NCI-H82 treated with DMSO at 0.1 percent for 48 hours (cell line): ENCODE measurements around the gene PTPRK.
A peak's percentile ranks its signal among the peaks of the same experiment; 100 is the strongest.

Source experiments
- DNase-seq: peaks from one replicate; lab custom pipeline; 2025; ENCODE audit not compliant: unreplicated experiment; lab: John Stamatoyannopoulos, UW

PTPRK gene

DNA sequence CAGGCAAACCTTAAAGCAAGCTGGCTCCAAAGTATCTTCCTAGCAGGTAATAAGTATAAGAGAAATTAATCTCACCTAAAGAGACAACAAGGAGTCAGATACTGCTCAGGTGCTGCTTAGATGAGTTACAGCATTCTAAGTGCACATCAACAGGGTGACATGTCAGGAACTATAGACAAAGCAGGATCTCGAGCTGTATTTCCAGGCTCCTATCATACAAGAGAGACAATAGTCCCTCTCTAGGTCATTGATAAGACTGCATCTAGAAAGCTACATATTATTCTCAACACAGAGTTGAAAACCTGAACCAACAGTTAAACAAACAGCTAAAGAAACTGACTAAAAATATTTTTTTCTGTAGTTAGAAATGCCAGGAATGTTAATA lies 3.9 kb downstream of the PTPRK start:
- DNase-seq, result no peak

DNA sequence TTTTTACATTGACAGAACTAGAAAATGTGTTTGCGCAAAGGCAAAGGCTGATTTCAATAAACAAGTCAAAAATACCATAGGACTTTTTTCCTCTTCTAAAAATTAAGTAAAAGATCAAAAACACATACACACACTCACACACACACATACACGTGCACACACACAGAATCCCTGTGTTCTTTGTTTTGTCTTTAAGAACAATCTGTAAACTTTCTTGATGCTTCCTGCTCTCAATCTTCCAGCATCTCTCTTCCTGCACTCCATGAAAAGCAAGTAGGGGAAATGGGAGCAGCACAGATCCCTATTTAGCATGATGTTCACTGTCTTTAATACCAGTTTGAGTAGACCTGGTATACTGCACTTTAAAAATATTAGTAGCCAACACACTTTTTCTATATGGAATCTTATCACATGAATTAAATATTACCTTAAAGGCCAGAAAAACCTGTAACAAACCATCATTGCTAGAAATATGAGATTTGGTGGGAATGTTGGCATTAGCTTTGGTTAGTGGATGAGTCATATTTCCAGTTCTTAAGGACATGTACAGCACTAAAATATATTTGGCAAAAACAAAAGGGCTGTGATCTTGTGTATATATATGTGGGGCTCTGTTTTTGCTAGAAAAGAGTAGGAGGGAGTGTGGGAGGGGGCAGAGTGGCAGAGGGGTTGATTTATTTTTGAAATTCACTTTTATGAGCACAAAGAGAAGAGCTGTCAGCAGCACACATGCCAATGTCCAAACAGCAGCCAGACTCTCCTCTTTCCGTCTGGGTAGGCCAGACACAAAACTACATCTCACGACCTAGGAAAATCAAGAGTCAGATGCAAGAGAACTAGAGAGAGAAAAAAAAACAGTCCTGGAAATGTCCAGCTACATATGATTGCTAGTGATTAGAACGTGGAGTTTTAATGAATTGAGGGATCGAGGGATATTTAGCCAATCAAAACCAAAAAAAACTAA lies 4.6 kb downstream of the PTPRK start:
- no peak for DNase-seq

DNA sequence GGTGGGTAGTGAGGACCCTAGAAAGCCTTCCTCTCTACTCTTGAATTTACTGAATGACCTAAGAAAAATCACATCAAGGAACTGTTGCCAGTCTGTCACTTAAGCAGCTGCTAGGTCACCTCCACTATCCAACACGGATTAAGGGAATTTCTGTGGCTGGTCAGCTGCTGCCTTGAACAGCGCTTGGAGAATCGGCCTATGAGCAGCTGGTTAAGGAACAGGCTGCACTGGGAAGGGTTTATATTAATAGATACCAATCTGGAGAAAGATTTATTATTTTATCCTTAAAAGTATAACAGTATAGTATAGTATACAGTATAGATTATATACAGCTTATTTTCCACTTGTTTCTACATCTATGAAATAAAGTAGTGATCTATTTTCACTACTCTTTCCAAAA lies 6.5 kb downstream of the PTPRK start:
- peak; percentile 17 for DNase-seq

DNA sequence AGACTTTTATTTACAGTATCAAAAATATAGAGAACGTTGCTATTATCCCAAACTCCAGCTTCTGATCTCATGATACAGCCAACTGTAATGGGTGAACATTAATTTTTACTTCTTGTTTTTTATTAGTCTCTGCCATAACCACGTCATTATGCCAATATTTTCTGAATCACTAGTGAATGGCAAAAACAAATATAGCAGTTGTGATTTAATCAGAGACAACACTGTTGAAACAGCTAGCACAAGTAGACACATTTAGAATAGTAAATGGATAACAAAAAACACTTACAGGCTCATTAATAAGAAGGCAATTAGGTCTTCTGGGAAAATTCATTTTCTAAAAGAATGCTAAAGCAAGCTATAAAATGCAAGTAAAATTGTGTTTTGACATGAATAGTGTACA lies 8.1 kb downstream of the PTPRK start:
- no peak for DNase-seq

DNA sequence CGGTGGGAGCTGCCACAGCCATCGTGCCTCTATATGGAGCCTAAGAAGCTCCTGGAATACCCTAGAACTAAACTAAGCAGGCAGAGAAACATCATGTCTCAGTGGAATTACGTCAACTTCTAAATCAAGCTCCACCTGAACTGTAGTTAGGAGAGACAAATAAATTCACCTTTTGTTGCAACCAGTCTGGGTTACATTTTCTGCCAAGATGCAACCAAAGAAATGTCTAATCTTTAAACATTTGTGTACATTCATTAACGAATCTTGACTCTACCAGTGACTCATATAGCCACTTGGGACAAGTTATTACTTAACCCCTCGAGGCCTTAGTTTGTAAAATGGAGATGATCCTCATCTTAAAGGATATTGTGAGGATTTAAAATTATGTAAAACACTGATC lies 8.9 kb downstream of the PTPRK start:
- no peak for DNase-seq

DNA sequence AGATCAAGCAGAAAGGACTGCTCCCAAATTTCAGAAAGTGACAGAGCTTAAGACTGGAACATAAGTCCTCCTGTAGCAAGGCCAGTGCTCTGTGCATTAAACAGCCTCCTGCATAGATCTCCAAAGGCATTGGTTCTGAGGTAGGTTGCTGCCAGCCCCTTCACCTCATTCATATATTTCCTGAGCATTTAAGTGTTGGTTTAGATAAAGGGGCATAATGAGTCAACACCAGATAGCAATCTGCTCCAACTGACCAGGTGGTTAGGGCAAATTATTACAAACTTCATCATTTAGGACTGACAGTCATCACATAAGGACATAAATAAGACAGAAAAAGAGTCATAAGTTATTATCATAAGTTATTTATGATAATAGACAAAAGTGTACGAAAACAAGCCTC lies 10.7 kb downstream of the PTPRK start:
- DNase-seq, result no peak

DNA sequence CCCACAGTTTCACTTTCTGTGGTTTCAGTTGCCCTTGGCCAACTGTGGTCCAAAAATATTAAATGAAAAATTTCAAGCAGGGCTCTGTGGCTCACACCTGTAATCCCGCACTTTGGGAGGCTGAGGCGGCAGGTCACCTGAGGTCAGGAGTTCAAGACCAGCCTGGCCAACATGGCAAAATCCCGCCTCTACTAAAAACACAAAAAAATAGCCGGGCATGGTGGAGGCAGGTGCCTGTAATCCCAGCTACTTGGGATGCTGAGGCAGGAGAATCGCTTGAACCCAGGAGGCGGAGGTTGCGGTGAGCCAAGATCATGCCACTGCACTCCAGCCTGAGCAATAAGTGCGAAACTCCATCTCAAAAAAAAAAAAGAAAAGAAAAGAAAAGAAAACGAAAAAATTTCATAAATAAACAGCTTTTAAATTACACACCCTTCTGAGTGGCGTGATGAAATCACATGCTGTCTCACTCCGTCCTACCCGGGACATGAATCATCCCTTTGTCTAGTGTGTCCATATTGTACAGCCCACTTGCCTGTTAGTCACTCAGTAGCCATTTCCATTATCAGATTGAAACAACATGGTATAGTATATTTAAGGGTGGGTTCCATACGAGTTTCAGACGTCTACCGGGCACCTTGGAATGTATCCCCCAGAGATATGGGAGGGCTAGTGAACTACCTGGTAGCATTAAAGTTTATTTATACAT lies 11.7 kb downstream of the PTPRK start:
- no peak for DNase-seq

DNA sequence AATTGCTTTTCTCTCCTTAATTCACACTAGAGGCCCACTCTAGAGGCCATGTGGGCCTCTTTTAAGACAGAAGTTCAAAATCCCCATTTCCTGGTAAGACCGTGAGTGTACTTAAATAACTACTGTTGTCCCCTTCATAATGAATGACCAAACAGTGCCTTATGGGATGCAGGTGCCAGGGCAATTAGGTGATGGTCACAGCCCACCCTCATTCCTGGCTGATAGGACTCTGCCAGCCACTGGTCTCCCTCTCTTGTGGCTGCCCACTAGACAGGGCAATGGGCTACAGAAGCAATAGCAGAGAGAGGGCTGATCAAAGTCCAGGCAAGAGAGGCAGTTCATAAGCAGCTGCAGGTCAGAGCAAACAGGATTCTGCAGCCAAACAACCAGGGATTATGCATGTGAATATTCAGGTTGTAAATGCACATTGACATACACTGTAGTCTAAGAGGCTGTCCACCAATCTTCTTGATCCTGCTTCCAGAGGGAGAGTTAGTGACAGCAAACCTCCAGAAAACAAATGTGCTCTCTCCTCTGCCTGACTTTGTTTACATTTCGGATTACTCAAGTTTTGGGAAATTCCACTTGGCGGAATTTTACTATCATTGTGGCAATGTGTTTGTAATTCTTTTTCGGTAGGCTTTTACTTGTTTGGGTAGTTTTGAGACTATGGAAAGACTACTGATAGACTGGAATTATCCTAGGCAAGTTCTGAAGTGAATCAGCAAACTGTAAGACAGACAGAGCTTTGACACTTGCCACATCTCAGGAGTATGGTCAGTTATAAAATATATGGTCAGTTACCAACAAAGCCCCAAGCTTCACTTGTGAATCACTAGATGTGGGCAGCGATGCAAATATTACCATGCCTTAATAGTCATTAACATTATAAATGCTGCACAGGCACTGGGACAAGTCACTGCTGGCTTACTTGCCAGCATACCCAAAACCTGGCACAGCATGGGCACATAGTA lies 12.8 kb downstream of the PTPRK start:
- no peak for DNase-seq

DNA sequence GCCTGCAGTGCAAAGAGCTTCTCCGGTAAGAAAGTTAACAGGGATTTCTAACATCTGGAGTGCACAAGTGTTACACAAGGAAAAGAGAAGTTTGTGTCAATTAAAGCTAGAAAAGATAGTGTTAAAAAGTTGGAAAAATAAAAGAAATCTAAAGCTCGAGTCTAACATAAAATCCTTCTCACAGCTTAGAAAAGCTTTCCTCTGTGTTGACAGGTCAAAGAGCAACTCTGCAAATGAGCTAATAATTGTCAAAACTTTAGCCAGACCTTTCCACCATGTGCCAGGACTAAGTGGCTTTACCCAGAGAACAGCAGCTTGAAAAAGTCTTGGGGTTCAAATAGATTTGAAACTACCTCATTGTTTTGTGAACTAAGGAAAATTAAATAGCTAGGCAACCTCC lies 14.8 kb downstream of the PTPRK start:
- no peak for DNase-seq

- DNase-seq, result no peak
These were observed 16.3 kb downstream of the PTPRK start for GRCh38 chr6:128504003-128504654.

DNA sequence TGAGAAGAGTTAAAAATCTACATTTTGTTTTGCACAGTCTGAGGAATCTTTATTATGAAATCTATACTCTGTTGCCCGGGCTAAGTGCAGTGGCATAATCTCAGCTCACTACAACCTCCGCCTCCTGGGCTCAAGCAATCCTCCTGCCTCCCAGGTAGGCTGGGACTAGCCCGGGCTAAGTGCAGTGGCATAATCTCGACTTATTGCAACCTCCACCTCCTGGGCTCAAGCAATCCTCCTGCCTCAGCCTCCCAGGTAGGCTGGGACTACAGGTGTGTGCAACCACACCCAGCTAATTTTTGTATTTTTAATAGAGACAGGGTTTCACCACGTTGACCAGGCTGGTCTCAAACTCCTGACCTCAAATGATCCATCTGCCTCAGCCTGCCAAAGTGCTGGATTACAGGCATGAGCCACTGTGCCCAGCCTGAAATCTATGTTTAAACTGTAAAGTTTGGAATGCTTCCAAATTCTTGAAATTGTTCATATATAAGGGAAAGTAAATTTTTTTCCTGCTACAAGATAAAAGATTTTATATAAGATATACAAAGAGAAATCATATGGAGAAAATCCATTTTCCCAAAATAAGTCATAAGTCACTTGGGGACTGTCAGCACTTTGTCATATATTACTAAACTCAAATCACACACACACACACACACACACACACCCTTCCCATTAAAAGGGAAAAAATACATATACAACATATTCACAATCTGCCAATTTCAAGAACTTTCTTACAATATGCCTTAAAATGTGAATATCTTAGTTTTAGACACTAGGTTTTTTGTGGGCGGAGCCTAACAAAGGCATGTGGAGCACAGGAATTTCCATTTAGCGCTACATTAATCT lies 19.4 kb downstream of the PTPRK start:
- no peak for DNase-seq

DNA sequence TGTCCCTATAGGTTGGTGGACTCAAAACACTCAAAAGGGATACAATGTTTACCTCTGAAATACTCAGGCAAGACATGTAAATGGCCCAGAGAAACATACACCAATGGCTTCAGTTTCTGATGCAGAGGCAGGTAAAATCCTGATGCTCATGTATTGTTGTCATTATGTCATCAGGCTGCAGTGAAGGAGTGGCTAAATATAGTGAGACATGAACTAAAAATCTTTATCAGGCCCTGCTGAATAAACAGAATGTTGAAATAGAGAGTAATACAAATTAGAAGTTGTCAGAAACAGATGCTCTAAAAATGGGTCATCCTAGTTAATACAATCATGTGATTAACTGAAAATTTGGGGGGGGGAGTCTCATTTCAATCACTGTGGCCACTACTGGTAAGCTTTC lies 20.4 kb downstream of the PTPRK start:
- DNase-seq, result no peak

DNA sequence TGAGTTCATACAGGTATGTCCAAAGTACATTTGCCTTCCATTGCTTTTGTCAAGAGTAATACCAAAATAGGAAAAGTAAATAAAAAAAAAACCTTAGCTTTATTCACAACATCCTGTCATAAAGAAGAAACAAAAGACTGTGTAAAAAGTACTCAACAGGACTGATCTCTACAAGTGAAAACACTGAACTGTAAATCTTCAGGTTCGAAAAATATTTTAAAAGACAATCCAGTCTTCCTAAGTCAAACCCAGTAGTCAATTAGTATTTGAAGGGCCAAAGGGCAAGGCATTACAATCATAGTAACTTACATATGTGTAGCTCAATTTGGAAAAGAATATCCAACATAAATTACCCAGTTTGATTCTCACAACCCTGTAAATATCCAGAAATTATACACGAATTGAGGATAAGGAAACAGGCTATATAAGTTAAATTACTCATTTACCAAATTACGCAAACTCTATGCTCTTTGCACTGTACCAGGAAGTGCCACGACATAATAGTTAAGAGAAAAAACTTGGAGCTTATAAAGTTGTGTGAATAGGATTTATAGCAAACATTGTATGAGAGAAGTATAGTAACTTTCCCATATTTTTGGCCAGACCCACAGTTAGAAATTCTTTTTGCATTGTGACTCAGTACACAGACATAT lies 21.2 kb downstream of the PTPRK start:
- DNase-seq, result no peak

GRCh38 chr6:128498234-128498633 lies 22.2 kb downstream of the PTPRK start:
- DNase-seq, result no peak

GRCh38 chr6:128495536-128496333 lies 24.7 kb downstream of the PTPRK start:
- no peak for DNase-seq

- DNase-seq, result no peak
These were observed 26.0 kb downstream of the PTPRK start for GRCh38 chr6:128494440-128494839.

GRCh38 chr6:128493877-128494276 lies 26.5 kb downstream of the PTPRK start:
- DNase-seq, result no peak

DNA sequence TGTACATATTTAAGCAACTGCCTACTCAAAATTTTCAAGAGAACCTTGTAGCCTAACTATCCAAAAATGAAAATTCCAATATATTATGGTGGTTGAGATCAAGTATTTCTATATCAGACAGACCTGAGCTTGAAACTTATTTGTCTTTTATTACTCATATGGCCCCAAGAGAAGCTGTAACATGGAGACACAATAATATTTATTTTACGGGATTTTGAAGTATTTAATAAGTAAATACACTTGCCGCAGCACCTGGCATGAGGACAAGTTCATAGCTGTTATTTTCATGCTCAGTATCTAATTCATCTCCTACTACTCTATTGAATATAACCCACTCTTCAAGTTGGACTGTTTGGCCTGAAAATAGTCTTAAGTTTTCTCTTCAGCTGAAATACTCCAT lies 28.0 kb downstream of the PTPRK start:
- no peak for DNase-seq
